Neural cell (in vitro differentiated cells): ENCODE results near the gene ADGRG7.

Source experiments
- CTCF ChIP-seq: fragments of 450-650 bp; IDR thresholded peaks from 2 replicates; pipeline ENCODE4 v1.5.1; 2014; ENCODE audit warnings: antibody characterized with exemption, mild to moderate bottlenecking, moderate library complexity; ENCODE audit not compliant: poor library complexity, severe bottlenecking
- EP300 ChIP-seq: fragments of 450-650 bp; conservative IDR thresholded peaks from 2 replicates; pipeline ENCODE4 v1.6.1; 2014; ENCODE audit warnings: antibody characterized with exemption, mild to moderate bottlenecking, moderate library complexity; ENCODE audit not compliant: poor library complexity, severe bottlenecking
- MXI1 ChIP-seq: fragments of 450-650 bp; conservative IDR thresholded peaks from 2 replicates; pipeline ENCODE4 v1.6.1; 2014; ENCODE audit warnings: antibody characterized with exemption, mild to moderate bottlenecking; ENCODE audit not compliant: poor library complexity, severe bottlenecking
- POLR2AphosphoS5 ChIP-seq: IDR thresholded peaks from 2 replicates; pipeline ENCODE4 v1.6.1; 2012
- REST ChIP-seq: IDR thresholded peaks from 2 replicates; pipeline ENCODE4 v1.6.1; 2012; ENCODE audit warnings: borderline replicate concordance
- SMC3 ChIP-seq: fragments of 450-650 bp; conservative IDR thresholded peaks from 2 replicates; pipeline ENCODE4 v1.6.1; 2014; ENCODE audit warnings: antibody characterized with exemption, mild to moderate bottlenecking, moderate library complexity; ENCODE audit not compliant: poor library complexity

GRCh38 chr3:100743535-100743934 lies 134.1 kb downstream of the ADGRG7 start:
- TF ChIP-seq CTCF, result no peak
- no peak for TF ChIP-seq EP300
- TF ChIP-seq REST, result no peak
- TF ChIP-seq SMC3, result no peak
- no peak for TF ChIP-seq MXI1
- TF ChIP-seq POLR2AphosphoS5, result no peak
